T-helper 2 cell treated with Interferon-gamma antibody and Interleukin-4, amounts not matched to agents 100 ng/mL and 5 ng/mL, for 36 hours (primary cell): ENCODE results near the gene ACTR6. TPM values are rescaled to one million over a fixed set of nuclear protein-coding genes. Genes with fewer than 3 reads are reported as not detected.
"Not testable (repeated sequence)": the region's sequence is repeated elsewhere in the genome, so short reads cannot be mapped to it uniquely, and the experiment has no call there.

ENCODE experiments used
- intact Hi-C: fragments of 100-400 bp; cut with micrococcal nuclease; formaldehyde crosslinking; loops from one replicate; pipeline ENCODE4 v1.15.1; 2023
- total RNA-seq: library from RNA; stranded (reverse); gene quantifications from 2 replicates; pipeline ENCODE4 v1.2.3, GENCODE V29; 2022

Gene ACTR6
- total RNA-seq, 1 donor from 2014 or later: 29.2 TPM

DNA sequence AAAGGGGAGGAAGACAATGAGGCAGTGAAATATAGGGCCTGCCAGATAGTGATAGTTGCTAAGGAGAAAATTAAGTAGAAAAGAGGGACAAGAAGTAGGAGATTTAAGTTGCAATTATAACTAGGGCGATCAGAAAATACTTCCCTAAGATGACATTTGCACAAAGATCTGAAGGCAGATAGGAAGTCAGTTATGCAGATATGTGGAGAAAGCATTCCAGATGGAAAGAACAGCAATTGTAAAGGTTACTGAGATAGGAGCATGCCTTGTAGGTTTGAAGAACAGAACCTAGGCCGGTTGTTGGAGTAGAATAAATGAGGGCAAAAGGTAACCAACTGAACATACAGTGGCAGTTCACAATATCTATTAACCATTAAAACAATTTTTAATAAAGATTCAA lies 21.4 kb upstream of the ACTR6 start:
- intact Hi-C loops: no loop called here

- intact Hi-C loops: no loop called here
Measured at GRCh38 chr12:100184549-100185145, 16.0 kb upstream of the ACTR6 start.

- intact Hi-C loops: no loop called here
Measured at GRCh38 chr12:100185361-100185894, 15.2 kb upstream of the ACTR6 start.

DNA sequence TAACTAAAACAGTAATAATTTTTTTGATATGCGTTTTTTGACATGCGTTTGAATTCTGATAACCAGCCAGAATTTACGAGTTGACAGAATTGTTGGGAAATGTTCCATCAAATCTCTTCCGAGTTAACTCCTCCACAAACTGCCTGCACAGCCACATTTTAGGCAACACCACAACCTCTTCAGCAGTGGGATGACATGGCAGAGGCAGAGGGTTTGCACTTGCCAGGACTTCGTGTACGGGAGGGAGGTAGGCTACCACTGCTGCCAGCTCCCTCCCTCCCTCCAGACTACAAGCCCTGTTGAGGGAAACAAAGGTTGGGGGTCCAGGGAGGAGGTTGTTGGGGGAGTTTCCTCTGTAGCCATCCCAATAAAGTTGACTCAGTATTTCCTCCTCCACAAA lies 14.5 kb upstream of the ACTR6 start:
- intact Hi-C loops: no loop called here

- intact Hi-C loops: no loop called here
Measured at GRCh38 chr12:100187068-100187467, 13.5 kb upstream of the ACTR6 start.

DNA sequence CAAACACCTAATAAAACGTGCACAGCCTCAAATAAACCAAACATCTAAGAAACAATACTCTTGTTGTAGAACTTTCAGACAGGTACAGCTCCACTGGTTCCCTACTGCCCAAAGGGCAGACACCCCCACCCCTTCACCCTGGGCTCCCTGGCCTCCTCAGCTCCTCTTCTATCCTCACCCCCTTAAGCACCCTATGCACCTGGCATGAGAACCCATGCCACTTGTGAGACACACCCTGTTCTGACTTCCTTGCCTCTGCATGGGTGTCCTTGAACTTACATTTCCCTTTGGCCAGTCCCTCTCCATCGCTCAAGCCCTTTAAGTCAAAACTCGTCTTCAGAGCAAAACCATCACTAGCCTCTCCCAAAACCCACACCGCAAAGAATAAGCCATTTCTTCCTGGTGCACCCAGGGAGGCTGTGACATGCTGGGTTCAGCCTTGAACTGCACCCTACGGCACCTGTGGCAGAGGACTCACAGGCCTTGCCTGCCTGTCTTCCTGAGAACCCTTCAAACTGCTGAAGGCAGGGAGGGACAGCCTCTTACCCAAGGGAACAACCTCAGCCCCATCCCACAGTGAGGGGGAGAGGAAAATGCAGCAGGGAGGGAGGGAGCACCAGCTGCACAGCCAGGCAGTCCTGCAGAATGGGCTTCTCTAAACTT lies 12.6 kb upstream of the ACTR6 start:
- intact Hi-C loops: no loop called here

- intact Hi-C loops: not testable (repeated sequence)
Measured at GRCh38 chr12:100188888-100189635, 11.6 kb upstream of the ACTR6 start.

DNA sequence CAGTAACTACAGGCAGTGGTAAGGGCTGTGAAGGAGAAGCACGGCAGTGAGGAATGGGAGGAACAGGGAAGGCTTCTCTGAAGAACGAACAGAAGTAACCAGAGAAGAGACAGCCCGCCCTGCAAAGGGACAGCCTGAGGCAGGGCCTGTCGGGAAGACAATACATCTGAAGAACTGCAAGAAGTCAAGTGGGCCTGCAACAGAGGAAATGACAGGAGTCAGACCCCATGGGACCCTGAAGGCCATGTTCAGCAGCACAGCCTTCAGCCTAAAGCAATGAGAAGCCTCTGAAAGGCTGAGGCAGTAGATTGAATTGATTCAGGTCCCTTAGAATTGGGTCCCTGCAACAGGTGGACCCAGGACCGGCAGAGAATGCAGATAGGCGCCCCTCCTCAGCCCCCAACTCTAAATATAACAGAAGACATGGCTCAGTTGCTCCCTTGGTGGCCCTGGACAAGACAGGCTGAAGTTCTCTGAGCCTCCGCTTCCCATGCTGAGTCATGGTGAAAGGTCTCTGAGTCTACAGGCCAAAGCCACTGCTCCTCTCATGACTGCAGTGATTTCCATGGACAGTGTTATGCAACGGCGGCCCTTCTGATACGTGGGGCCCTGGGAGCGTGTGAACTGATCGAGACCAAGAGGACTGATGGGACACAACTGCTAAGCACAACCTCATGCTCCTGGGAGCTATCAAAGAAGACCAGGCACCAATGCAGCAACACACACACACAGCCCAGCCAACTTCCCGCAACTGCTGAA lies 10.8 kb upstream of the ACTR6 start:
- intact Hi-C loops: no loop called here

DNA sequence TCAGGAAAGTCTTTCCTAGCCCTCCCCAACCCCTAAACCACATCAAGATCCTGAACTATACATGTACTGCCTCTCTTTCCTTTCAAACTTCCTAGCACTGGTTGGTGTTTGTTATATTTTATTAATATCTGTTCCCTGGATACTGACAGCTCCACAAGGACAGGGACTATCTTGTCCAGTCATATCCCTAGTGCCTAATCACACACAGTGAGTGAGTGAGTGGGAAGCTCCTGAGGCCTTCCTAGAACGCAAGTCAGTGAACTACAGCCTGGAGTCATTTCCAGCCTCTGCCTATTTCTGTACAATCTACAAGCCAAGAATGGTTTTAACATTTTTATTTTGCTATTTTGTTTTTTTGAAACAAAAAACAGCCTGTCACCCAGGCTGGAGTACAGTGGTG lies 7.5 kb upstream of the ACTR6 start:
- intact Hi-C loops: no loop called here

DNA sequence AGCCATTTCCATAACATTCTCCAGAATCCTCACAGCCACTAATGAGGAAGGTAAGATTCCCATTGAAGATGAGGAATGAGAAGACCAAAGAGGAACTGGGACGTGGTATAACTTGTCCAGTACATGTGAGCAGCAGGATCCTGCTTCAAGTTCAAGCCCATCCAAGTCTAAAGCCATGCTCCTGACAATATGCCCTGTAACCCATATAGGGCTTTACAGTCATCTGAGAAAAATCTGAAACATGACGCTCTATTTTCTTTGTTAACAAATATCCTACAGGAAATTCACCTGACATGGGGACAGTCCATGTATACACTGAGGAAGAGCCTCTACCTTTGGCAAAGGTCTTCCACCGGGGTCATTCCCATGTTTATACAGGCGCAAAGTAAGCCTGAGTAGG lies 3.1 kb upstream of the ACTR6 start:
- intact Hi-C loops: no loop called here

- intact Hi-C loops: no loop called here
Measured at GRCh38 chr12:100199023-100199346, 1.6 kb upstream of the ACTR6 start.

GRCh38 chr12:100199347-100200149 lies 1.1 kb upstream of the ACTR6 start:
- intact Hi-C loops: loop anchor here (1.0 to 5.0 kb wide), 6 partner anchors 35 to 1697 kb away; partner anchors contain the start of genes BLTP3B, DEPDC4, SCYL2 and TMPO

- intact Hi-C loops: loop anchor here (2.0 to 5.0 kb wide), 3 partner anchors 47 to 1700 kb away; partner anchors contain the start of gene TMPO
Measured at GRCh38 chr12:100201604-100202423, 1.2 kb downstream of the ACTR6 start.

GRCh38 chr12:100207311-100207710 lies 6.7 kb downstream of the ACTR6 start:
- intact Hi-C loops: no loop called here

DNA sequence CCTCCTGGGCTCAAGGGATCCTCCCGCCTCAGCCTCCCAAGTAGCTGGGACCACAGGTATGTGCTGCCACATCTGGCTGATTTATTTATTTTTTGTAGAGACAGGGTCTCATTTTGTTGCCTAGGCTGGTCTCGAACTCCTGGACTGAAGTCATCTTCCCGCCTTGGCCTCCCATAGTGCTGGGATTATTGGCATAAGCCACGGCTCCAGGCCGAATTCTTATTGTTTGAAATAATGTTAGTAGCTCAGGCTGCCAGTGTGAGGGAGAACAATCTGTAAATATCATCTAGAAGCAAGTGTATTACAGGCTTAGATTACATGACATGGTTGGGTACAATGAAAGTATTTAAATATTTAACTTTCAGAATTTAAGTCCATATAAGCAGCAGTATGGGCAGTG lies 8.2 kb downstream of the ACTR6 start:
- intact Hi-C loops: no loop called here

- intact Hi-C loops: no loop called here
Measured at GRCh38 chr12:100211698-100212097, 11.1 kb downstream of the ACTR6 start.

DNA sequence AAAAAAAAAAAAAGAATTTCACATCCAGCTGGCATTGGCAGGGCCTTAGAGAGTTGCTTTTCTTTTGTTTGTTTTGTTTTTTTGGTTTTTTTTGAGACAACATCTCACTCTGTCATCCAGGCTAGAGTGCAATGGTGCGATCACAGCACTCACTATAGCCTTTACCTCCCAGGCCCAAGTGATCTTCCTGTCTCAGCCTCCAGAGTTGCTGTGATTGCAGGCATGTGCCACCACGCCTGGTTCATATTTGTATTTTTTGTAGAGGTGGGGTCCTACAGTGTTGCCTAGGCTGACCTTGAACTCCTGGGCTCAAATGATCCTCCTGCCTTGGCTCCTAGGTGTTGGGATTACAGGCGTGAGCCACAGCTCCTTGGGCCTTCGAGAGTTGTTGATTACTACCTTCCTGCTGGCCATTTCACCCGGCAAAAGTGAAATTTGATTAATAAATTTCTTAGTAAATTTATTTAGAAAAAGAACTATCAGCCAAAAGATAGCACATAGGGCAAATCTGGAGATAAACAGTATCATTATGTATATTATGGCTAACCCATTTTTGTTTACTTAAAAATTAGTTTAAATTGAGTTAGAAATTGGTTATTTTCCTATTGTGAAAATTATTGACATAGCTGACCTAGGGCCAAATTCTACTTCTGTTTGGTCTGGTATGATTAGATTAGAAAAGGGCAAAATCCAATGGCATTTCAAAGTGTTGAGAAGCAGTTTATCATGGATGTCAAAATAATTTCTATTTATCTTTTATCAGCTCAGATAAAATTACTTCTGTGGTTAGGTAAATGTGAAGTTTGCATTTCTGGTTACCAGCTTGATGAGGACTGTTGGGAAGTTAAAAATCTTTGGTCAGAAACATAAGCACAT lies 12.6 kb downstream of the ACTR6 start:
- intact Hi-C loops: no loop called here

GRCh38 chr12:100214518-100214917 lies 13.9 kb downstream of the ACTR6 start:
- intact Hi-C loops: no loop called here

DNA sequence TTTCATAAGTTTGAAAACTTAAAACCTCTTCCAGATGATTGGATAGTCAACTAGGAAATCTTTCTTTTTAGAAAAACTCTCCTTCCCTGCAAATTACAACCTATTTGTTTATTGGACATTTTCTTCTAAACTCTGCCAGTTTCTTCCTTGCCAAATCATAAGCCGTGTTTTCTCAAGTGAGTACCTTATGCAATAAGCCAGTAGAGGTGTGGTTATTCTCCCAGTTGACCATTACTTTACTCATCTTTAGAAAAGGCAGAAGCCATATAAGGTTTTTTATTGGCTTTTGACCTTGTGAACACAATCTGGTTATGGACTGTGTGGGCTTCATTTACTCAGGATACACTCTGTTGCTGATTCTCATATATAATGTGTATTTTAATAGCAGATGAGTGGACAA lies 14.6 kb downstream of the ACTR6 start:
- intact Hi-C loops: no loop called here
